HL-60/S4 treated with phorbol 12-myristate 13-acetate at 8.2 ng/mL for 4 days and 3 days (cell line): ENCODE results near the gene GYPB.
"Not testable (repeated sequence)": the region's sequence is repeated elsewhere in the genome, so short reads cannot be mapped to it uniquely, and the experiment has no call there.

ENCODE experiments used
- in situ Hi-C: fragments of 300-500 bp; cut with MboI; formaldehyde crosslinking; loops from 2 replicates; pipeline ENCODE4 v1.15.0; 2022; ENCODE audit warnings: low sequenced_read_pairs

Gene GYPB

GRCh38 chr4:143947493-143947892 lies 71.7 kb downstream of the GYPB start:
- in situ Hi-C loops: not testable (repeated sequence)
